H9 (cell line): Measurements from ENCODE around the gene MRGPRG. TPM values are rescaled to one million over a fixed set of nuclear protein-coding genes. Genes with fewer than 3 reads are reported as not detected.

Experiments
- DNase-seq: peaks from one replicate; pipeline ENCODE4 v3.0.0-alpha.2; 2017
- H2AFZ ChIP-seq: one replicate; pipeline ENCODE4 v1.6.1; 2013; ENCODE audit warnings: mild to moderate bottlenecking, low read length, control low read depth, moderate library complexity
- H2AK5ac ChIP-seq: 2 replicates; pipeline ENCODE4 v1.6.1; 2013; ENCODE audit warnings: low read length, control low read depth, mixed read lengths; ENCODE audit not compliant: insufficient read length
- H2BK120ac ChIP-seq: one replicate; pipeline ENCODE4 v1.6.1; 2013; ENCODE audit warnings: low read depth, mild to moderate bottlenecking, low read length, control low read depth, inconsistent platforms; ENCODE audit not compliant: poor library complexity, severe bottlenecking
- H2BK12ac ChIP-seq: 2 replicates; pipeline ENCODE4 v1.6.1; 2013; ENCODE audit warnings: low read length, control low read depth, mixed read lengths, low read depth; ENCODE audit not compliant: insufficient read length
- H2BK15ac ChIP-seq: 2 replicates; pipeline ENCODE4 v1.6.1; 2013; ENCODE audit warnings: low read depth, low read length, control low read depth
- H2BK20ac ChIP-seq: one replicate; pipeline ENCODE4 v1.6.1; 2013; ENCODE audit warnings: low read depth, mild to moderate bottlenecking, low read length, control low read depth, inconsistent platforms; ENCODE audit not compliant: poor library complexity, severe bottlenecking
- H2BK5ac ChIP-seq: 2 replicates; pipeline ENCODE4 v1.6.1; 2013; ENCODE audit warnings: low read length, control low read depth, mixed read lengths; ENCODE audit not compliant: insufficient read length
- H3K14ac ChIP-seq: 2 replicates; pipeline ENCODE4 v1.6.1; 2013; ENCODE audit warnings: low read length, control low read depth; ENCODE audit not compliant: insufficient read depth
- H3K18ac ChIP-seq: 2 replicates; pipeline ENCODE4 v1.6.1; 2013; ENCODE audit warnings: low read depth, mild to moderate bottlenecking, mixed read lengths, low read length, control low read depth; ENCODE audit not compliant: insufficient read length
- H3K23ac ChIP-seq: 2 replicates; pipeline ENCODE4 v1.6.1; 2013; ENCODE audit warnings: low read length, control low read depth, mixed read lengths, low read depth; ENCODE audit not compliant: insufficient read length
- H3K23me2 ChIP-seq: 2 replicates; pipeline ENCODE4 v1.6.1; 2013; ENCODE audit warnings: low read depth, mild to moderate bottlenecking, mixed read lengths, low read length, control low read depth; ENCODE audit not compliant: insufficient read length, poor library complexity, severe bottlenecking
- H3K27ac ChIP-seq: 2 replicates; pipeline ENCODE4 v1.5.1; 2013; ENCODE audit warnings: low read length, control low read depth, mixed read lengths, low read depth; ENCODE audit not compliant: insufficient read length
- H3K27me3 ChIP-seq: 2 replicates; pipeline ENCODE4 v1.6.1; 2013; ENCODE audit warnings: low read length, control low read depth, inconsistent platforms; ENCODE audit not compliant: insufficient read depth
- H3K4ac ChIP-seq: 2 replicates; pipeline ENCODE4 v1.6.1; 2013; ENCODE audit warnings: low read depth, mild to moderate bottlenecking, control low read depth, inconsistent platforms, low read length, moderate library complexity
- H3K4me1 ChIP-seq: 2 replicates; pipeline ENCODE4 v1.6.1; 2013; ENCODE audit warnings: low read length, control low read depth, inconsistent platforms; ENCODE audit not compliant: insufficient read depth
- H3K4me2 ChIP-seq: 2 replicates; pipeline ENCODE4 v1.6.1; 2013; ENCODE audit warnings: low read length, control low read depth, mixed read lengths; ENCODE audit not compliant: insufficient read length, insufficient read depth
- H3K56ac ChIP-seq: 2 replicates; pipeline ENCODE4 v1.6.1; 2013; ENCODE audit warnings: low read depth, mild to moderate bottlenecking, mixed read lengths, low read length, control low read depth; ENCODE audit not compliant: insufficient read length
- H3K79me1 ChIP-seq: 2 replicates; pipeline ENCODE4 v1.6.1; 2013; ENCODE audit warnings: low read depth, mild to moderate bottlenecking, moderate library complexity, low read length, control low read depth, inconsistent platforms; ENCODE audit not compliant: insufficient read depth, poor library complexity, severe bottlenecking
- H3K79me2 ChIP-seq: 2 replicates; pipeline ENCODE4 v1.6.1; 2013; ENCODE audit warnings: low read length, control low read depth, inconsistent platforms; ENCODE audit not compliant: insufficient read depth
- H3K9ac ChIP-seq: 2 replicates; pipeline ENCODE4 v1.6.1; 2013; ENCODE audit warnings: low read length, control low read depth, mixed read lengths; ENCODE audit not compliant: insufficient read length; ENCODE audit errors: extremely low read depth
- H3K9me3 ChIP-seq: one replicate; pipeline ENCODE4 v1.6.1; 2013; ENCODE audit warnings: low read depth, low read length, inconsistent platforms; ENCODE audit not compliant: control insufficient read depth
- H3T11ph ChIP-seq: one replicate; pipeline ENCODE4 v1.6.1; 2013; ENCODE audit warnings: mild to moderate bottlenecking, low read length, control low read depth, inconsistent platforms
- H4K20me1 ChIP-seq: one replicate; pipeline ENCODE4 v1.6.1; 2013; ENCODE audit not compliant: control insufficient read depth, insufficient read length, insufficient read depth
- H4K5ac ChIP-seq: 2 replicates; pipeline ENCODE4 v1.6.1; 2013; ENCODE audit warnings: low read depth, mild to moderate bottlenecking, mixed read lengths, low read length, control low read depth; ENCODE audit not compliant: insufficient read length
- H4K8ac ChIP-seq: replicated peaks from 2 replicates; pipeline ENCODE4 v1.6.1; 2013; ENCODE audit warnings: low read length, control low read depth, mixed read lengths, low read depth; ENCODE audit not compliant: insufficient read length
- H4K91ac ChIP-seq: 2 replicates; pipeline ENCODE4 v1.6.1; 2013; ENCODE audit warnings: low read depth, mild to moderate bottlenecking, moderate library complexity, mixed read lengths, low read length, control low read depth; ENCODE audit not compliant: insufficient read length
- H3K27ac Mint-ChIP-seq, 3 experiments: 2 replicates in 2 of 3; 3 replicates in 1 of 3; pipeline ENCODE4 v1.8.0; 2020 to 2021; ENCODE audit warnings: mixed read lengths in 3 of 3, mild to moderate bottlenecking in 1 of 3, moderate library complexity in 1 of 3
- H3K27me3 Mint-ChIP-seq: 2 replicates; pipeline ENCODE4 v1.8.0; 2021; ENCODE audit warnings: low read depth, mild to moderate bottlenecking, moderate library complexity, mixed read lengths
- H3K36me3 Mint-ChIP-seq, 3 experiments: 2 replicates in 2 of 3; 3 replicates in 1 of 3; pipeline ENCODE4 v1.8.0; 2020 to 2021; ENCODE audit warnings: low read depth in 3 of 3, mixed read lengths in 3 of 3; ENCODE audit not compliant: insufficient read depth in 1 of 3
- H3K4me1 Mint-ChIP-seq, 2 experiments: 2 replicates each; pipeline ENCODE4 v1.8.0; 2020; ENCODE audit warnings: mixed read lengths in 2 of 2
- H3K4me3 Mint-ChIP-seq, 2 experiments: 2 replicates in 1 of 2; 3 replicates in 1 of 2; pipeline ENCODE4 v1.8.0; 2020 to 2021; ENCODE audit warnings: mild to moderate bottlenecking in 2 of 2, mixed read lengths in 2 of 2, moderate library complexity in 1 of 2
- H3K9me3 Mint-ChIP-seq, 2 experiments: 2 replicates in 1 of 2; 3 replicates in 1 of 2; pipeline ENCODE4 v1.8.0; 2020; ENCODE audit warnings: mild to moderate bottlenecking in 2 of 2, mixed read lengths in 2 of 2, moderate library complexity in 1 of 2
- WGBS: extraction: QIAGEN DNeasy Blood & Tissue Kit; methylation state at CpG from one replicate; pipeline ENCODE4 v1.1.7; 2013; ENCODE audit warnings: missing lambda C conversion rate, low lambda C conversion rate, mixed read lengths; ENCODE audit not compliant: insufficient read length; ENCODE audit errors: extremely low coverage; 5-methylcytosine and 5-hydroxymethylcytosine counted together
- total RNA-seq: library from RNA; stranded (reverse); gene quantifications from 2 replicates; pipeline ENCODE4 v1.2.1, GENCODE V29; 2021
- TF ChIP-seq, protein P1 (sequence below): fragments of 200-600 bp; sonication (generic); conservative IDR thresholded peaks from 3 replicates; pipeline ENCODE4 v1.8.0; 2021; ENCODE audit warnings: antibody characterized with exemption, mild to moderate bottlenecking

MRGPRG gene
- total RNA-seq, 1 experiment from 2014 or later, result not detected

DNA sequence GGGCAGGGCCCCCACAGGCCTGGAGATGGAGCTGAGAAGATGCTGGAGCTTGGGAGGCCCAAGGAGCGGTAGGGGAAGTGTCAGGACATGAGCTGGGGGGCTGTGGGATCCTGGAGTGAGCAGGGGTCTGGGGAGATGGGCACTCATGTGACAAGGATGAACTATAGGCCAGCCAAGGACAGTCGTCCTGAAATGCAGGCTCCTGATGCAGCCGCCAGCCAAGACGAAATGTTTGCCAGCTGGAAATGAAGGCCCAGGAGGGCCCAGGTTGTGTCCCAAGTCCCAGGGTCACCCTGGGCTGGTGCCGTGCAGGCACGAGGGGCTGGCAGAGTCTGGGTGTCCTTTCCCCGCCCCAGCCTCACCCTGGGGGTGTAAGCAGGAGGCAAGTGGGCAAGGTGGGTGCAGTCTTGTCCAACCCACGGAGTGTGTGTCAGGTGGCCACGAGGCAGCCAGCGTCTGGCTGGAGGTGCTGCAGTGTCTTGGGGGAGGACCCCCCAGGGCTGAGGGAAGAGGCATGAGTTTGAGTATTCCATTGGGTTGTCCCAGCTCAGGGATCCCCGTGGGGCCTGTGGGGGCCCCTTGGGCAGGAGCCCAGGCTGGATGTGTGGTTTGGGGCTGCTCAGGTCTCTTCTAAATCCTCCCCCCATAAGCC, 21.4 kb downstream of the MRGPRG start:
- no peak overlapping the region for H3K4ac ChIP-seq
- Mint-ChIP-seq H3K4me3 (no peak overlapping the region), H3K36me3 (no peaks in the 10 kb centered on the region), H3K9me3 (no peaks in the 10 kb centered on the region), H3K27me3 (peaks cover 28% of the 10 kb centered on the region), H3K4me1 (peaks cover 6 to 19% of the 10 kb centered on the region in 2 experiments), H3K27ac (no peak overlapping the region; a peak in 1 of 7 replicates)
- no peak overlapping the region for H3K56ac ChIP-seq
- no peak overlapping the region for H2BK15ac ChIP-seq
- no peaks in the 10 kb centered on the region for H4K20me1 ChIP-seq
- TF ChIP-seq, protein P1, sequence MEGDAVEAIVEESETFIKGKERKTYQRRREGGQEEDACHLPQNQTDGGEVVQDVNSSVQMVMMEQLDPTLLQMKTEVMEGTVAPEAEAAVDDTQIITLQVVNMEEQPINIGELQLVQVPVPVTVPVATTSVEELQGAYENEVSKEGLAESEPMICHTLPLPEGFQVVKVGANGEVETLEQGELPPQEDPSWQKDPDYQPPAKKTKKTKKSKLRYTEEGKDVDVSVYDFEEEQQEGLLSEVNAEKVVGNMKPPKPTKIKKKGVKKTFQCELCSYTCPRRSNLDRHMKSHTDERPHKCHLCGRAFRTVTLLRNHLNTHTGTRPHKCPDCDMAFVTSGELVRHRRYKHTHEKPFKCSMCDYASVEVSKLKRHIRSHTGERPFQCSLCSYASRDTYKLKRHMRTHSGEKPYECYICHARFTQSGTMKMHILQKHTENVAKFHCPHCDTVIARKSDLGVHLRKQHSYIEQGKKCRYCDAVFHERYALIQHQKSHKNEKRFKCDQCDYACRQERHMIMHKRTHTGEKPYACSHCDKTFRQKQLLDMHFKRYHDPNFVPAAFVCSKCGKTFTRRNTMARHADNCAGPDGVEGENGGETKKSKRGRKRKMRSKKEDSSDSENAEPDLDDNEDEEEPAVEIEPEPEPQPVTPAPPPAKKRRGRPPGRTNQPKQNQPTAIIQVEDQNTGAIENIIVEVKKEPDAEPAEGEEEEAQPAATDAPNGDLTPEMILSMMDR, result no peak
- no peak overlapping the region for H2AK5ac ChIP-seq
- H3K9me3 ChIP-seq, result no peaks in the 10 kb centered on the region
- no peaks in the 10 kb centered on the region for H3K79me1 ChIP-seq
- H3T11ph ChIP-seq, result no peak overlapping the region
- no peak overlapping the region for H2BK120ac ChIP-seq
- no peak overlapping the region for H3K23ac ChIP-seq
- H3K27me3 ChIP-seq, result peaks cover 5% of the 10 kb centered on the region; the same call in 1 of the 2 replicates
- no peak overlapping the region for H4K91ac ChIP-seq
- H3K4me1 ChIP-seq, result no peaks in the 10 kb centered on the region
- H2BK12ac ChIP-seq, result no peak overlapping the region
- H3K79me2 ChIP-seq, result no peaks in the 10 kb centered on the region
- no peak overlapping the region for H3K18ac ChIP-seq
- no peak overlapping the region for H3K9ac ChIP-seq
- no peak for DNase-seq
- H3K4me2 ChIP-seq, result no peak overlapping the region
- WGBS, result no CpG with 5 or more reads among the region's 11 CpGs
- H2AFZ ChIP-seq, result no peak overlapping the region
- no peaks in the 10 kb centered on the region for H3K23me2 ChIP-seq
- no peak overlapping the region for H4K8ac ChIP-seq
- no peak overlapping the region for H2BK20ac ChIP-seq
- H4K5ac ChIP-seq, result no peak overlapping the region
- no peak overlapping the region for H3K27ac ChIP-seq
- H2BK5ac ChIP-seq, result no peak overlapping the region
- H3K14ac ChIP-seq, result no peak overlapping the region
